ENCODE measurements around the gene SYNE1.
"Not testable (repeated sequence)": the region's sequence is repeated elsewhere in the genome, so short reads cannot be mapped to it uniquely, and the experiment has no call there.

Gene SYNE1

GRCh38 chr6:152167641-152168603 is 469.2 kb downstream of the SYNE1 start:
- no peak for DNase-seq

- no peak for DNase-seq
These were observed 470.3 kb downstream of the SYNE1 start for GRCh38 chr6:152166897-152167296.

GRCh38 chr6:152166497-152166896 is 470.7 kb downstream of the SYNE1 start:
- DNase-seq, result no peak

- no peak for DNase-seq
These were observed 472.2 kb downstream of the SYNE1 start for GRCh38 chr6:152164957-152165356.

- no peak for DNase-seq
These were observed 475.7 kb downstream of the SYNE1 start for GRCh38 chr6:152161501-152161900.

- no peak for DNase-seq
These were observed 476.8 kb downstream of the SYNE1 start for GRCh38 chr6:152160346-152160745.

GRCh38 chr6:152155792-152156191 is 481.4 kb downstream of the SYNE1 start:
- no peak for DNase-seq

- no peak for DNase-seq
These were observed 482.4 kb downstream of the SYNE1 start for GRCh38 chr6:152154559-152155356.

- no peak for DNase-seq
These were observed 485.2 kb downstream of the SYNE1 start for GRCh38 chr6:152151920-152152319.

- DNase-seq, result no peak
These were observed 487.0 kb downstream of the SYNE1 start for GRCh38 chr6:152150196-152150595.

- no peak for DNase-seq
These were observed 488.8 kb downstream of the SYNE1 start for GRCh38 chr6:152148412-152148811.

- no peak for DNase-seq
These were observed 489.9 kb downstream of the SYNE1 start for GRCh38 chr6:152147269-152147668.

- no peak for DNase-seq
These were observed 490.8 kb downstream of the SYNE1 start for GRCh38 chr6:152146385-152146784.

- no peak for DNase-seq
These were observed 493.8 kb downstream of the SYNE1 start for GRCh38 chr6:152143359-152143758.

- DNase-seq, result no peak
These were observed 495.1 kb downstream of the SYNE1 start for GRCh38 chr6:152142105-152142504.

- DNase-seq, result not testable (repeated sequence)
These were observed 498.8 kb downstream of the SYNE1 start for GRCh38 chr6:152138344-152138743.

- no peak for DNase-seq
These were observed 500.7 kb downstream of the SYNE1 start for GRCh38 chr6:152136449-152136825.

- DNase-seq, result no peak
These were observed 501.3 kb downstream of the SYNE1 start for GRCh38 chr6:152135755-152136448.

- DNase-seq, result no peak
These were observed 506.7 kb downstream of the SYNE1 start for GRCh38 chr6:152130441-152130840.

GRCh38 chr6:152129691-152130151 is 507.4 kb downstream of the SYNE1 start:
- no peak for DNase-seq

- DNase-seq, result no peak
These were observed 509.6 kb downstream of the SYNE1 start for GRCh38 chr6:152127432-152128165.

GRCh38 chr6:152124429-152125074 is 512.6 kb downstream of the SYNE1 start:
- DNase-seq, result no peak

Data from stimulated activated CD4-positive, alpha-beta T cell treated with anti-CD3 and anti-CD28 coated beads, Interleukin-2, amount 100 ng/mL, for 48 hours (primary cell).